Muscle layer of colon (tissue), 2 donors: ENCODE measurements around the gene ADIPOQ.
"Not testable (repeated sequence)": the region's sequence is repeated elsewhere in the genome, so short reads cannot be mapped to it uniquely, and the experiment has no call there.

Experiments
- H3K27ac ChIP-seq: one replicate; pipeline ENCODE4 v1.7.0; 2013; ENCODE audit warnings: low read depth, mild to moderate bottlenecking, low read length, moderate library complexity
- H3K27me3 ChIP-seq, 2 donors: one replicate each; pipeline ENCODE4 v1.7.0; 2013; ENCODE audit warnings: low read length in 2 of 2, mild to moderate bottlenecking in 2 of 2; ENCODE audit not compliant: insufficient read depth in 2 of 2, control insufficient read depth in 1 of 2
- H3K36me3 ChIP-seq: one replicate; pipeline ENCODE4 v1.7.0; 2013; ENCODE audit warnings: mild to moderate bottlenecking, low read length; ENCODE audit not compliant: insufficient read depth
- H3K4me1 ChIP-seq: one replicate; pipeline ENCODE4 v1.7.0; 2013; ENCODE audit warnings: mild to moderate bottlenecking, low read length; ENCODE audit not compliant: insufficient read depth
- H3K4me3 ChIP-seq, 2 donors: one replicate each; pipeline ENCODE4 v1.7.0; 2013; ENCODE audit warnings: low read length in 2 of 2, low read depth in 1 of 2, mild to moderate bottlenecking in 1 of 2, moderate library complexity in 1 of 2
- H3K9ac ChIP-seq: one replicate; pipeline ENCODE4 v1.7.0; 2013; ENCODE audit warnings: low read length
- H3K9me3 ChIP-seq: one replicate; pipeline ENCODE4 v1.7.0; 2013; ENCODE audit warnings: mild to moderate bottlenecking, low read length
- donor health status: abdominal sarcoma.
- donor health status: Adenocarcinoma of cecum.

The ADIPOQ gene

DNA sequence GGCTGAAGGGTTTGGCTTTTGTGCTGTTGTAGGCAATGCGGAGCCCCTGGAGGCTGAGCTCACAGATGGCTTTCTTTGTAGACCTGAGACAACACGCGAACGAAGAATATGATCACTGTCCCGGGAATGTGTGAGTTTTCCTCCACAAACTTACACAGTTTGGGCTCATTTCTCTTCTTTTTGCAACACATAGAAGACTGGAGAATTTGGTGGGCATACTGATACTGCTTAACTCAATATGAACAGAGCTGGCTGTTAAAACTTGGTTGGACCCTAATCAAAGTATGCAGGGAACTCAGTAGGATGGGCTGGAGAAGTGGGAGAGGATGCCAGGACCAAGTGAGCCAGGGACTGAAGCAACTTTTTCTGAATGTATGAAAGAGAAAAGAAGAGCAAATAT, 24.0 kb upstream of the ADIPOQ start:
- Histone ChIP-seq H3K4me3 (no peak overlapping the region), H3K9me3 (no peaks in the 10 kb centered on the region), H3K4me1 (no peaks in the 10 kb centered on the region), H3K27me3 (no peaks in the 10 kb centered on the region), H3K27ac (no peak overlapping the region), H3K36me3 (no peaks in the 10 kb centered on the region), H3K9ac (no peak overlapping the region)

DNA sequence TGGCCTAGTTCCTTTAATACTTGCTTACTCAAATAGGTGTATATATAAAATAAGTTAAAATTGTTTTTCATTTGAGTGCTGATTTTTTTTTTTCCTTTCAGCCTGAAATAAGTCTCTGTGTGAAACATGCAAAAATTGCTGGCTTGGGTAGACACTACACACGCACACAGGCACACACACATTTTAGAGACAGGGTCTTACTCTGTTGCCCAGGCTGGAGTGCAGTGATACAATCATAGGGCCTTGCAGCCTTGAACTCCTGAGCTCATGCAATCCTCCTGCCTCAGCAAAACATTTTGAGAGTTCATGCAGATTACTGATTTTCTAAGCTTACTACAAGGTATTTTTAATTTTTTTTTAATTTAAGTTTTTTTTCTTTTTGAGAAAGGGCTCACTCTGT, 23.6 kb upstream of the ADIPOQ start:
- H3K27me3 ChIP-seq = no peaks in the 10 kb centered on the region
- no peak overlapping the region for H3K27ac ChIP-seq
- H3K9me3 ChIP-seq = no peaks in the 10 kb centered on the region
- no peak overlapping the region for H3K4me3 ChIP-seq
- H3K36me3 ChIP-seq = no peaks in the 10 kb centered on the region
- no peak overlapping the region for H3K9ac ChIP-seq
- H3K4me1 ChIP-seq = no peaks in the 10 kb centered on the region

DNA sequence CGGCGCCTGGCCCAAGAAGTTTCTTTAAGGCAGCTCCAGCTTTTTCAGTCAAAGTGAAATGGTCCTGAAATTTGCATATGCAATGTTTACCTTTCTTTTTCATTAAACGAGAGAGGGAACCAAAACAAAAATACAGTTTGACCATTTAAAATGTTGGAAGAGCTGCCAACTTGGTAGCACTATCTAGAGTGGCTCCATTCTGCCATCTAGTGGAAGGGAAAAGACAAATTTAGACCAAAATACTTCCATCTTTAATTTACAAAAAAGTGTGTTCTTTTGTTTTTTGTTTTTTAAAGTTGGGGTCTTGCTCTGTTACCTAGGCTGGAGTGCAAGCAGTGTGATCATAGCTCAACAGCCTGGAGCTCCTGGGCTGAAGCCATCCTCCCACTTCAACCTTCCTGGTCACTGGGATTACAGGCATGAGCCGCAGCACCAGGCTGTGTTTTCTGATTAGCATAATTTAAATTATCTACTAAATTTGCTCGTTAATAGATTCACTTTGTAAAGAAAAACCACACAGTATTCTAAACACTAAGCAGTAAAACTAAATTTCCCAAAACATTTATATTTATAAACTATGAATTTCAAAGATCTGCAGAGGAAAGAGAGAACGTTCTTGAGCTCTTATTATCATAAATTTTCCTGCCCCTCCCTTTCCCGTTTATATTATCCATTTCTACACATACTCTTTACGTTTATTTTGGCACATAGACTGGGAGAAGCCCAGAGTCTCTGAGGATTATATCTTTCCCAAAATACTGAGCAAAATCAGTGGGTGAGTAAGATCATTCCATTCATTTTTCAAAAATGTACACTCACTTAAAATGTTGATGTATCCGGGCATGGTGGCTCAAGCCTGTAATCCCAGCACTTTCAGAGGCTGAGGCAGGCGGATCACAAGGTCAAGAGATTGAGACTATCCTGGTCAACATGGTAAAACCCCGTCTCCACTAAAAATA, 20.8 kb upstream of the ADIPOQ start:
- Histone ChIP-seq H3K36me3 (no peaks in the 10 kb centered on the region), H3K4me1 (no peaks in the 10 kb centered on the region), H3K27ac (no peak overlapping the region), H3K27me3 (peaks cover 11 to 22% of the 10 kb centered on the region in 2 donors), H3K4me3 (no peak overlapping the region), H3K9ac (no peak overlapping the region), H3K9me3 (no peaks in the 10 kb centered on the region)

DNA sequence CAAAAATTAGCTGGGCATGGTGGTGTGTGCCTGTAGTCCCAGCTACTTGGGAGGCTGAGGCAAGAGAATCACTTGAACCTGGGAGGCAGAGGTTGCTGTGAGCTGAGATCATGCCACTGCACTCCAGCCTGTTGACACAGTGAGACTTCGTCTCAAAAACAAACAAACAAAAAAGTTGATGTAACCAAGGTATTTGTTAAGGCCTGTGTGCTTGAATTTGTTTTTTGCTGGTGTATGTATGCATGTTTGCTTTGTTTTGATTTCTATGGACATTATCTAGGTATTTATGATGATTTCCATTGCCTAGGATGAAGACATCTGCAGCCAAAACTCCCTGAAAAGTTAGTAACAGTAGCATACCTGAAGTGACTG, 20.1 kb upstream of the ADIPOQ start:
- not testable (repeated sequence) for H3K27ac ChIP-seq, H3K36me3 ChIP-seq, H3K9me3 ChIP-seq, H3K9ac ChIP-seq, H3K4me3 ChIP-seq, H3K4me1 ChIP-seq
- H3K27me3 ChIP-seq = peaks cover 11 to 23% of the 10 kb centered on the region in 2 donors

DNA sequence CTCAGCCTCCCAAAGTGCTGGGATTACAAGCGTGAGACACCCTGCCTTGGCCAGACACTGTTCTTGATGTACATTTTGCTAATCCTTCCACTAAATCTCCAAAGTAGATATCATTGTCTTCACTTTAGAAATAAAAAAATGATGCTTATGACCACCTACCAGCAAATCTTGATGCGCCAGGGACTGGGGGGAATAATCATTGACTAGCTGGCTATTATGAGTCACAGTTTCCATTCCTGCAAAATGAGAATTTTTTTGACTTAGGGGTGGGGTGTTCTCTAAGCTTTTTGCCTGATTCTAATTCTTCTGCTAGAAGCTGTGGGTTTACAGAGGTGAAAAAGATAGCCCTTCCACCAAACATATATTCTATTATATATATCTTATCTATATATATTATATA, 19.1 kb upstream of the ADIPOQ start:
- Histone ChIP-seq H3K36me3 (no peaks in the 10 kb centered on the region), H3K9me3 (no peaks in the 10 kb centered on the region), H3K4me1 (peaks cover 4% of the 10 kb centered on the region), H3K27ac (no peak overlapping the region), H3K27me3 (peaks cover 11 to 27% of the 10 kb centered on the region in 2 donors), H3K9ac (no peak overlapping the region), H3K4me3 (no peak overlapping the region)

DNA sequence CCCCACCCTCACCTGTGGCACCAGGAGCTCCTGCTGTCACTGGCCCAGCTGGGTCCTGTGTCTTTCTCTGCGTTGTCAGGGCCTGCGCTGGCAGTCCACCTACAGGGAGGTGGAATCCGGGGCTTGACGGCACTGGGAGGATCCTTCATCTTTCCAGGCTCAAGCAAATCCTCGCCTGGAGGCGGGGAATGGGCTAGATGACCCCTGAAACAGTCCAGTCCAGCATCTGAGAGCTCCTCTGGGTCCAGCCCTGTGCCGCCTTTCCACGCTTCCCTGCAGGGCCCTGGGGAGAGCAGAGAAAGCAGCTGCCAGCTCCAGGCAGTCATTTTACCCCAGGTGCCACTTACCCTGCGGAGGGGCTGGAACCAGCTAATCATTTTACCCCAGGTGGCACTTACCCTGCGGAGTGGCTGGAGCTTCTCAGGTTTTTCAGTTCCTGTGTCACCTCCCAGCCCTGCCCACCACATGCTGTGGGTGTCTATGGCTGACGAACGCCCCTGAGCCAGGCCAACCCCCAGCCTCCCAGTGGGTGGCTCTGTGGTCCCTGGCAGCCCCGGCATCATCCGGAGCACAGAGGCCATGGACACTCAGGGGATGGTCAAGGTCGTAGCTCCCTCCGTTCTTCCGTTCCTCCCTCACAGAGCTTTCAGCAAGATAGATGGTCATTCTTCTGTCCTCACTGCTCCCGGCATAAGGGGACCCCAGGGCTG, 17.9 kb upstream of the ADIPOQ start:
- Histone ChIP-seq H3K27me3 (peaks cover 12 to 36% of the 10 kb centered on the region in 2 donors), H3K36me3 (no peaks in the 10 kb centered on the region), H3K9ac (no peak overlapping the region), H3K4me3 (no peak overlapping the region), H3K27ac (no peak overlapping the region), H3K9me3 (no peaks in the 10 kb centered on the region), H3K4me1 (peaks cover 4% of the 10 kb centered on the region)

DNA sequence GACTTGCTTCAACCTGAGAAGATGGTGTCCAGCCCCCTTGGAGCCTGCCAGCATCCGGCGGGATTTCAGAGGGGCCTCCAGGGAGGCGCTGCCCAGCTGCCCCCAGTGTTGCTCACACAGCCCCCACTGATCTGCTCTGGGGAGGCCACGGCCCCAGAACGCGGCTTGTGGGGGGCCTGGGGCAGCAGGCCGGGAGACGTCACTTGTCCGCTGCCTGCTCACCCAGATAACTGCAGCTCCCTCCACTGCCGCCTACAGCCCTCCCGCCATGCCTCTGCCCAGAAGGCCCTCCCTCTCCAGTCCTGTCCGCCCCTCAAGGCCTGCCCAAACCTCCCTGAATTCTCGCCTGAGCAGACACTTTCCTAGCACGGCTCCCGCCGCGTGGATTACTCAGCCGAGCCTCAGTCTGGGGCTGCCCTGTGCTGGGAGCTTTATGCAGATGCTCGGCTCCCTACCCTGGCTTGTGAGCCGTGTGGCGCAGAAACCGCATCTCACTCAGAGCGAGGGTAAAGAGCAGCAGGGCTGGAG, 17.2 kb upstream of the ADIPOQ start:
- peaks cover 19 to 44% of the 10 kb centered on the region in 2 donors for H3K27me3 ChIP-seq

DNA sequence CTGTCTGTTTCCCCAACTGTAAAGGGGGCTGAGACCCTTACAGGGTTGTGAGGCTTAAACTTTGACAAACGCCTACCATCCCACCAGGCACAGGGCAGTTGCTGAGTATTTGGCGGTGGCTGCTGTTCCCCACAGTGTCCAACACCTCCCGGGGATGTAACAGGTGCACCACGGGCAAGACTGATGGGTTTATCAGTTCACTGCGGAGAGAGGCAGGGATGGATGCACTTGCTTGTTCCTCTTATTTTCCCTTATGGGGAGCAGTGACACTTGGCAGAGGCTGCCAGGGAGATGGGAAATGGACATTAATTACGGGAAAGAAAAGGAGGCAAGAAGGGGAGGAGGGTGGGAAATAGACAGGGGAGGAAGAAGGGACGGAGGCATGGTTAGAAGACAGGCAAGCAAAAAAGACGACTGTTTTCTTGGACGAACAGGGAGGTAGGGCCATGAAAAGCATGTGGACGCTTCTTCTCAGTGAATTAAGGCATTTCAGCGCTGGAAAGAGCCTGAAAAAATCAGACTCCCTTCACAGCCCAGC, 16.6 kb upstream of the ADIPOQ start:
- H3K4me3 ChIP-seq = no peak overlapping the region
- H3K36me3 ChIP-seq = no peaks in the 10 kb centered on the region
- no peak overlapping the region for H3K27ac ChIP-seq
- H3K4me1 ChIP-seq = peaks cover 4% of the 10 kb centered on the region
- no peaks in the 10 kb centered on the region for H3K9me3 ChIP-seq
- H3K9ac ChIP-seq = no peak overlapping the region
- peaks cover 19 to 49% of the 10 kb centered on the region in 2 donors for H3K27me3 ChIP-seq

More for the DNA sequence above, 17.2 kb upstream of the ADIPOQ start:
- H3K36me3 ChIP-seq = no peaks in the 10 kb centered on the region
- H3K9ac ChIP-seq = no peak overlapping the region
- H3K27ac ChIP-seq = no peak overlapping the region
- no peaks in the 10 kb centered on the region for H3K9me3 ChIP-seq
- H3K4me3 ChIP-seq = no peak overlapping the region
- peaks cover 4% of the 10 kb centered on the region for H3K4me1 ChIP-seq

DNA sequence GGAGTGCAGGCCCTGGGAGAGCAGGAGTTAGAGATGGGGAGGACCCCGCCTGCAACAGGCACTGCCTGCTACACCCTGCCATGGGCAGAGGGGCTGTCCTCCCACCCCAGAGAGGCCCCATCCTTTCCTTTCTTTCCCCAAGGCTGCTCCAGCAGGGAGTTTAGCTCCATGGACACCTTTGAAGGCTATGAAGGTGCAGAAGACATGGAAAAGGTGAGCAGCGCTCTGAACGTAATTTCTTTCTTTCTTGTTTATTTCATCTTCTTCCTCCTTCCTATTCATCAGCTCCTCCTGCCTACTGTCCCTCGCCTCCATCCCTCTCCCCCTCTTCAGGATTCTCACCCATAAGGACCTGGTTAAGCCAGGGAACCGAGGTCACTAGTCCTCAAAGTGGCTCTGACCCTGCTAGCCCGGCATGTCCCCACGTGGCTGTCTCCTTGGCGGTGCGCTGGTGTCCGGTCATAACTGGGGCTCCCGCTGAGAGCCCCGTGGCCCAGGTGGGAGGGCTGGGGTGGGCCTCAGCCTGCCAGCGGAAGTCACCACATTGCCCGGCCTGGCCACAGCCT, 16.0 kb upstream of the ADIPOQ start:
- Histone ChIP-seq H3K4me1 (peaks cover 4% of the 10 kb centered on the region), H3K36me3 (no peaks in the 10 kb centered on the region), H3K9ac (no peak overlapping the region)

DNA sequence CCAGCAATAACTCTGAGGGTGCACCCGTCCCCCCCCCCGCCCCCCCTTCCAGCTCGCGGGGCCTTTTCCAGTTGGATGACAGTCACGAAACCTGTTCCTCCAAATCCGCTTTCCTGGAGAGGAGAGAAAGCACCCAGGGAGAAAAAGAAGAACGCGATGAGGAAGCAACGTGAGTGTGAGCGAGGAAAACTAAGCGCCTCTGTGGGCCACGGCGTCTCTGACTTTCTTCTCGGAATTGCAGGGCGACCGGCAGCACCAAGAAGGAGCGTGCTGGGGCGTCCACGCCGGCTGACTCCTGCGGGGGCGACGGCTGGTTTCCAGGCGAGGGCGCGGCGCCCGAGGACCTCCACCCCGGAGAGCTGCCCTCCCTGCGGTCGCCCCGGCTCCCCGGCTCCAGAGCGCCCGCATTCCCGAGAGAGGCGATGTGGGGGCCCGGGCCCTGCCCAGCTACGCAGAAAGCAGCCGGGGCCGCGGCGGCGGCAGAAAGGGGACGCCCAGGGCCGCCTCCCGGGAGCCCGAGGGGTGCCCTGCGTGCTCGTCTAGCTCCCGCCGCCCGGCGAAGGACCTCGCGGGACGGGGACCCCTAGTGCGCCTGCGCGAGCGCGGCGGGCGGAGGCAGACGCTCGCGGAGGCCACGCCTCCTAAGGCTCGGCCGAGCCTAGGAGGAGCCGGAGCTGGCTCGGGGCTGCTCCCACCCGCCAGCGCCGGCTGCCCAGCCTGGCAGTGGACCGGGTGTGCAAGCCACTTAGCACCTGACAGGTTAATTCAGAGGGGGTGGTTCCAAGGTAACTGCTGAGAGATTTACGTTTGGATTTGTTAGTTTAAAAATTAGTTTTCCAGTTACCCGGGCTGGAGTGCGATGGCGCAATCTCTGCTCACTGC, 15.3 kb upstream of the ADIPOQ start:
- no peak overlapping the region for H3K27ac ChIP-seq

More for the DNA sequence above, 16.0 kb upstream of the ADIPOQ start:
- no peak overlapping the region for H3K27ac ChIP-seq
- H3K4me3 ChIP-seq = no peak overlapping the region
- H3K9me3 ChIP-seq = no peaks in the 10 kb centered on the region
- peaks cover 19 to 49% of the 10 kb centered on the region in 2 donors for H3K27me3 ChIP-seq

More for the DNA sequence above, 15.3 kb upstream of the ADIPOQ start:
- Histone ChIP-seq H3K9ac (no peak overlapping the region), H3K9me3 (no peaks in the 10 kb centered on the region), H3K4me1 (peaks cover 4% of the 10 kb centered on the region), H3K36me3 (no peaks in the 10 kb centered on the region), H3K27me3 (peaks cover 19 to 49% of the 10 kb centered on the region in 2 donors), H3K4me3 (peak overlapping the region; percentile 58 to 61)
